ENCODE measurements around the gene ERBB4. TPM values are rescaled to one million over a fixed set of nuclear protein-coding genes. Genes with fewer than 3 reads are reported as not detected.

The ERBB4 gene
- total and polyA plus RNA-seq, 3 experiments from 2014 or later: not detected

- no peaks in the 10 kb centered on the region for H3K4me1 ChIP-seq (ENCODE audit: insufficient read depth, low read length)
- CTCF ChIA-PET: no interaction called here
- H3K27ac ChIP-seq (ENCODE audit: low read depth, low read length): no peak overlapping the region
- H3K4me3 ChIP-seq (ENCODE audit: low read length): no peak overlapping the region
- Mint-ChIP-seq H3K27me3 (peaks cover 28 to 32% of the 10 kb centered on the region in 2 donors), H3K9me3 (peaks cover 0 to 3% (median 2%) of the 10 kb centered on the region in 5 donors), H3K27ac (no peak overlapping the region), H3K4me3 (no peak overlapping the region), H3K4me1 (peaks cover 3 to 4% (median 3%) of the 10 kb centered on the region in 3 donors), H3K36me3 (no peaks in the 10 kb centered on the region)
- H3K9me3 ChIP-seq (ENCODE audit: low read length): no peaks in the 10 kb centered on the region
- peaks cover 5% of the 10 kb centered on the region for H3K27me3 ChIP-seq (ENCODE audit: insufficient read depth, low read length, poor library complexity, severe bottlenecking)
- H3K36me3 ChIP-seq (ENCODE audit: insufficient read depth, low read length): no peaks in the 10 kb centered on the region
- DNase-seq: no peak
- POLR2A ChIA-PET: no interaction called here
Measured at GRCh38 chr2:212532585-212532984, 6.0 kb downstream of the ERBB4 start.

GRCh38 chr2:212532087-212532486 is 6.5 kb downstream of the ERBB4 start:
- H3K36me3 Mint-ChIP-seq: no peaks in the 10 kb centered on the region
- no peak for DNase-seq
- H3K4me1 ChIP-seq (ENCODE audit: insufficient read depth, low read length): no peaks in the 10 kb centered on the region
- peaks cover 25 to 28% of the 10 kb centered on the region in 2 donors for H3K27me3 Mint-ChIP-seq
- H3K4me1 Mint-ChIP-seq: peaks cover 3 to 4% (median 3%) of the 10 kb centered on the region in 3 donors
- no peak overlapping the region for H3K4me3 Mint-ChIP-seq
- H3K9me3 ChIP-seq (ENCODE audit: low read length): no peaks in the 10 kb centered on the region
- no peak overlapping the region for H3K27ac ChIP-seq (ENCODE audit: low read depth, low read length)
- peaks cover 5% of the 10 kb centered on the region for H3K27me3 ChIP-seq (ENCODE audit: insufficient read depth, low read length, poor library complexity, severe bottlenecking)
- POLR2A ChIA-PET: no interaction called here
- CTCF ChIA-PET: no interaction called here
- H3K9me3 Mint-ChIP-seq: peaks cover 0 to 3% (median 2%) of the 10 kb centered on the region in 5 donors
- H3K36me3 ChIP-seq (ENCODE audit: insufficient read depth, low read length): no peaks in the 10 kb centered on the region
- H3K4me3 ChIP-seq (ENCODE audit: low read length): no peak overlapping the region
- H3K27ac Mint-ChIP-seq: no peak overlapping the region

- Mint-ChIP-seq H3K27me3 (peaks cover 21 to 22% of the 10 kb centered on the region in 2 donors), H3K9me3 (peaks cover 0 to 3% (median 1%) of the 10 kb centered on the region in 5 donors), H3K36me3 (no peaks in the 10 kb centered on the region), H3K4me3 (no peak overlapping the region), H3K4me1 (peaks cover 0 to 3% (median 0%) of the 10 kb centered on the region in 3 donors), H3K27ac (no peak overlapping the region)
- H3K4me1 ChIP-seq (ENCODE audit: insufficient read depth, low read length): no peaks in the 10 kb centered on the region
- H3K4me3 ChIP-seq (ENCODE audit: low read length): no peak overlapping the region
- ChIA-PET POLR2A (no interaction called here), CTCF (no interaction called here)
- no peak for DNase-seq
- no peaks in the 10 kb centered on the region for H3K9me3 ChIP-seq (ENCODE audit: low read length)
- H3K27ac ChIP-seq (ENCODE audit: low read depth, low read length): no peak overlapping the region
- no peaks in the 10 kb centered on the region for H3K36me3 ChIP-seq (ENCODE audit: insufficient read depth, low read length)
- peaks cover 4% of the 10 kb centered on the region for H3K27me3 ChIP-seq (ENCODE audit: insufficient read depth, low read length, poor library complexity, severe bottlenecking)
Measured at GRCh38 chr2:212531499-212531898, 7.1 kb downstream of the ERBB4 start.

- DNase-seq: no peak
- Histone ChIP-seq H3K4me3 (ENCODE audit: low read length) (no peak overlapping the region), H3K27ac (ENCODE audit: low read depth, low read length) (no peak overlapping the region), H3K27me3 (ENCODE audit: insufficient read depth, low read length, poor library complexity, severe bottlenecking) (no peaks in the 10 kb centered on the region), H3K9me3 (ENCODE audit: low read length) (no peaks in the 10 kb centered on the region), H3K36me3 (ENCODE audit: insufficient read depth, low read length) (no peaks in the 10 kb centered on the region), H3K4me1 (ENCODE audit: insufficient read depth, low read length) (no peaks in the 10 kb centered on the region)
- Mint-ChIP-seq H3K27ac (no peak overlapping the region), H3K4me3 (no peak overlapping the region), H3K27me3 (peaks cover 16 to 17% of the 10 kb centered on the region in 2 donors), H3K36me3 (no peaks in the 10 kb centered on the region), H3K4me1 (no peaks in the 10 kb centered on the region), H3K9me3 (peaks cover 0 to under 1% (median 0%) of the 10 kb centered on the region in 5 donors)
- POLR2A ChIA-PET: no interaction called here
- CTCF ChIA-PET: no interaction called here
Measured at GRCh38 chr2:212530991-212531390, 7.6 kb downstream of the ERBB4 start.

GRCh38 chr2:212530373-212530772 is 8.2 kb downstream of the ERBB4 start:
- POLR2A ChIA-PET: no interaction called here
- H3K9me3 ChIP-seq (ENCODE audit: low read length): no peaks in the 10 kb centered on the region

GRCh38 chr2:212528106-212528856 is 10.3 kb downstream of the ERBB4 start:
- H3K27ac Mint-ChIP-seq: no peak overlapping the region
- DNase-seq: no peak
- Histone ChIP-seq H3K4me3 (ENCODE audit: low read length) (no peak overlapping the region), H3K9me3 (ENCODE audit: low read length) (no peaks in the 10 kb centered on the region), H3K27ac (ENCODE audit: low read depth, low read length) (no peak overlapping the region), H3K4me1 (ENCODE audit: insufficient read depth, low read length) (no peaks in the 10 kb centered on the region), H3K36me3 (ENCODE audit: insufficient read depth, low read length) (no peaks in the 10 kb centered on the region), H3K27me3 (ENCODE audit: insufficient read depth, low read length, poor library complexity, severe bottlenecking) (no peaks in the 10 kb centered on the region)
- no peaks in the 10 kb centered on the region for H3K4me1 Mint-ChIP-seq
- no peak overlapping the region for H3K4me3 Mint-ChIP-seq
- H3K36me3 Mint-ChIP-seq: no peaks in the 10 kb centered on the region
- H3K9me3 Mint-ChIP-seq: peaks cover 0 to 3% (median 0%) of the 10 kb centered on the region in 5 donors
- ChIA-PET POLR2A (no interaction called here), CTCF (no interaction called here)
- H3K27me3 Mint-ChIP-seq: no peaks in the 10 kb centered on the region

More at GRCh38 chr2:212530373-212530772, 8.2 kb downstream of the ERBB4 start:
- H3K27me3 Mint-ChIP-seq: peaks cover 12% of the 10 kb centered on the region in 2 donors
- CTCF ChIA-PET: no interaction called here
- no peak overlapping the region for H3K4me3 Mint-ChIP-seq
- Histone ChIP-seq H3K36me3 (ENCODE audit: insufficient read depth, low read length) (no peaks in the 10 kb centered on the region), H3K4me3 (ENCODE audit: low read length) (no peak overlapping the region), H3K27ac (ENCODE audit: low read depth, low read length) (no peak overlapping the region), H3K27me3 (ENCODE audit: insufficient read depth, low read length, poor library complexity, severe bottlenecking) (no peaks in the 10 kb centered on the region), H3K4me1 (ENCODE audit: insufficient read depth, low read length) (no peaks in the 10 kb centered on the region)
- H3K27ac Mint-ChIP-seq: no peak overlapping the region
- H3K4me1 Mint-ChIP-seq: no peaks in the 10 kb centered on the region
- no peaks in the 10 kb centered on the region for H3K9me3 Mint-ChIP-seq
- no peak for DNase-seq
- H3K36me3 Mint-ChIP-seq: no peaks in the 10 kb centered on the region

GRCh38 chr2:212526059-212526458 is 12.5 kb downstream of the ERBB4 start:
- no peaks in the 10 kb centered on the region for H3K4me1 ChIP-seq (ENCODE audit: insufficient read depth, low read length)
- no peak overlapping the region for H3K27ac Mint-ChIP-seq
- CTCF ChIA-PET: no interaction called here
- no peaks in the 10 kb centered on the region for H3K36me3 Mint-ChIP-seq
- POLR2A ChIA-PET: no interaction called here
- no peaks in the 10 kb centered on the region for H3K27me3 ChIP-seq (ENCODE audit: insufficient read depth, low read length, poor library complexity, severe bottlenecking)
- H3K27me3 Mint-ChIP-seq: no peaks in the 10 kb centered on the region
- H3K4me1 Mint-ChIP-seq: no peaks in the 10 kb centered on the region
- H3K9me3 Mint-ChIP-seq: peaks cover 0 to 5% (median 0%) of the 10 kb centered on the region in 5 donors
- no peak overlapping the region for H3K27ac ChIP-seq (ENCODE audit: low read depth, low read length)
- no peaks in the 10 kb centered on the region for H3K36me3 ChIP-seq (ENCODE audit: insufficient read depth, low read length)
- no peak overlapping the region for H3K4me3 Mint-ChIP-seq
- DNase-seq: no peak
- no peaks in the 10 kb centered on the region for H3K9me3 ChIP-seq (ENCODE audit: low read length)
- no peak overlapping the region for H3K4me3 ChIP-seq (ENCODE audit: low read length)

GRCh38 chr2:212523756-212524155 is 14.8 kb downstream of the ERBB4 start:
- no peaks in the 10 kb centered on the region for H3K27me3 Mint-ChIP-seq
- peaks cover 0 to 5% (median 0%) of the 10 kb centered on the region in 5 donors for H3K9me3 Mint-ChIP-seq
- no peaks in the 10 kb centered on the region for H3K9me3 ChIP-seq (ENCODE audit: low read length)
- ChIA-PET CTCF (no interaction called here), POLR2A (no interaction called here)
- no peak overlapping the region for H3K4me3 ChIP-seq (ENCODE audit: low read length)
- H3K4me1 ChIP-seq (ENCODE audit: insufficient read depth, low read length): no peaks in the 10 kb centered on the region
- H3K4me1 Mint-ChIP-seq: no peaks in the 10 kb centered on the region
- H3K4me3 Mint-ChIP-seq: no peak overlapping the region
- H3K36me3 Mint-ChIP-seq: no peaks in the 10 kb centered on the region
- no peak for DNase-seq
- H3K27ac ChIP-seq (ENCODE audit: low read depth, low read length): no peak overlapping the region
- H3K27me3 ChIP-seq (ENCODE audit: insufficient read depth, low read length, poor library complexity, severe bottlenecking): no peaks in the 10 kb centered on the region
- no peak overlapping the region for H3K27ac Mint-ChIP-seq
- no peaks in the 10 kb centered on the region for H3K36me3 ChIP-seq (ENCODE audit: insufficient read depth, low read length)

Measured in CD8-positive, alpha-beta memory T cell (primary cell).